Fibroblast of peridontal ligament (primary cell): ENCODE results near the gene NFE2L1.
"Not testable (repeated sequence)": the region's sequence is repeated elsewhere in the genome, so short reads cannot be mapped to it uniquely, and the experiment has no call there.

Experiments used
- DNase-seq: peaks from one replicate; pipeline ENCODE4 v3.0.0-alpha.2; 2010; ENCODE audit errors: extremely low read depth

The NFE2L1 gene

GRCh38 chr17:48024149-48025039, 23.8 kb upstream of the NFE2L1 start:
- DNase-seq: no peak

DNA sequence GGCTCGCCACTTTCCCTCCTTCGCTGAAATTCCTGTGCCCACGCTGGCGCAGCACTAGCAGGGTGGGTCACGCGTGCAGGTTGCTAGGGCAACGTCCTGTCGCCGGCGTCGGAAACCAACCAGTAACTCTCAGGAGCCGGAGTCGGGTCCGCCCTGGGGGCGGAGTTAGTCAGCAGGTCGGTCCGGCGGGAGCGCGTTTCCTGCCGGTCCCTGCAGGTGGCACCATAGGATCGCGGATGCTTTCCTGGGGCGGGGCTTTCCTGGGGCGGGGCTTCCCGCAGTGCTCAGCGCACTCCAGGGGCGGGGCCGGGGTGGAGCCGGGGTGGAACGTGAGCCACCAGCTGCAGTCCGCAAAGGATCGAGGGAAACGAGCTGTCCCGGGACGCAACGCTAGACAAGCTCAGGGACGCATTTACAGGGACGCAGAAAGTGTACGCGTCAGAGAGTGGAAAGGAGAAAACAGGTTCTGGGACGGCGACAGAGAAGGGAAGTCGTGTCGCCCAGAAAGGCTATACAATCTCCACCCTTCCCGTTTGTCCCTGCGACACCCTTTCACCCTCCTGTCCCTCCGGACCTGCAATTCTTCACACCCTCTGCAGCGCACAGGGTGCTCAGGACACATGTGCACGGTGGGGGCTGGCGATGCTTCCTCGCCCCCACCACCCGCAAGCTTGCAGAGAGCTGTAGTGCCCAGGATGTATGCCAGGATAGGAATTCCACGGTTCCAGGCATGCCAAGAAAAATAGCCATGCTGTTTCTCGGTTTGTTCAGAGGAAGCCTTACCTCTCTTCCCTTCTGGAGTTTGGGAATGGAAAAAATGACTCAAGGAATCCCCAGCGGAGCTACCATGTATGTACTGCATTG, 22.9 kb upstream of the NFE2L1 start:
- DNase-seq: peak; percentile 95

DNA sequence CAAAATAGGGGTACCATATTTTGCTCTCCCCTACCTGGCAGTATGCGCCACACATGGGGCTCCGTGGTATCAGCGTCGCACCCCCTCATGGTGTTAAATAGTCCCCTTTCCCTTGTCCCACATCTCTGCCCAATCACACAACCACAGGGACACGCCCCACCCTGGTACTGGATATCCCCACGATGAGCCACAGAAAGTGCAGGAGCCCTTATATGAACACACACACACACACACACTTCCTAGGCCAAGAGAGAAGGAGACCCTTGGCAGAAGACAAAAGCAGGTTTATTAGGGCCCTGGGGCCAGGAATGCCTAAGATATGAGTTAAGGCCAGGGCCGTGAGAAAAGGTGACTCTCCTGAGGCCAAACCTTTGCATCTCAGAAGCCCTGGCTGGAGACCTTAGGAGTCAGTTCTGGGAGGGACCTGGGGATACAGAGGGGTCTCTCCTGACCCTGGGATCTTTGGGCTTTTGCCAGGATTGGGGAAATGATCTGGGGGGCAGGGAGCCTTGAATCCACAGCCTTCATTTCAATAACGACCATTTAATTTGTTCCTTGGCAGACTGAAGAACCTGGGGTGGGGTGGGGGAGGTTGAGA, 22.2 kb upstream of the NFE2L1 start:
- DNase-seq: no peak

DNA sequence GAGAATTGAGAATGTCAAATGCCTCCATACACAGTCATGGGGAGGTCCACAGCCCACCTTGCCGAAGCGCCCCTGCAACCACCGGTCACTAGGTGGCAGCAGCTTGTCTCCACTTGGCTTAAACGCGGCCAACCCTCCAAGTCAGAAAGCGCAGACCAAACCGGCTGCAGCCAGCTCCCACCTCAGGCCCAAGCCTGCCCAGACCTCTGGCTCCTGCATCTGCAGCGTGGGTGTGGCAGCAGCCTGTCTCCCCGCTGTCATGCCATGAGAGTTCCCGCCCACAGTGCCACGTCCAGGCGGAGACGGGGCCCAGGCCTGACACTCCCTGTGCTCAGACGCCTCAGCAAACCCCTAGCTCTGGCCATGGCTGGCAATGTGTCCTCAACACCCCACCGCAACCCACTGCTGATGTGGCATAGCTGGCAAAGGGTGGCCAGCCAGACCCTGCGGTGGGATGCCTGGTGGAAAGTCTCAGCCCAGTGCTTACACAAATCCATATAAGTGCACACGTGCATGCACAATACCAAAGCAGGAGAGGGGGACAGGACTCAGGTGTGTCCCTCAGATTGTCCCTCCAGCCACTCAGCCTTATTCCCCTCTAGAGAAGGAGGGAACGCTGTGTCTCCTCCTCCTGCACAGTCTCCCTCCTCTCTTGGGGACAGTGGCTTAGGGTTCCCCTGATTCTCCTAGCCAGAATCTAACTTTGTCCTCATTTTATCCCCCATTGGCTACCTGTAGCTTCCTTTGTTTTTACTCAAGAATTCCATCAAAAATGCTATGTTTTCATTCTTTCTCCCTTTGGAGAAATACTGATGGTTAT, 21.4 kb upstream of the NFE2L1 start:
- peak; percentile 89 for DNase-seq

DNA sequence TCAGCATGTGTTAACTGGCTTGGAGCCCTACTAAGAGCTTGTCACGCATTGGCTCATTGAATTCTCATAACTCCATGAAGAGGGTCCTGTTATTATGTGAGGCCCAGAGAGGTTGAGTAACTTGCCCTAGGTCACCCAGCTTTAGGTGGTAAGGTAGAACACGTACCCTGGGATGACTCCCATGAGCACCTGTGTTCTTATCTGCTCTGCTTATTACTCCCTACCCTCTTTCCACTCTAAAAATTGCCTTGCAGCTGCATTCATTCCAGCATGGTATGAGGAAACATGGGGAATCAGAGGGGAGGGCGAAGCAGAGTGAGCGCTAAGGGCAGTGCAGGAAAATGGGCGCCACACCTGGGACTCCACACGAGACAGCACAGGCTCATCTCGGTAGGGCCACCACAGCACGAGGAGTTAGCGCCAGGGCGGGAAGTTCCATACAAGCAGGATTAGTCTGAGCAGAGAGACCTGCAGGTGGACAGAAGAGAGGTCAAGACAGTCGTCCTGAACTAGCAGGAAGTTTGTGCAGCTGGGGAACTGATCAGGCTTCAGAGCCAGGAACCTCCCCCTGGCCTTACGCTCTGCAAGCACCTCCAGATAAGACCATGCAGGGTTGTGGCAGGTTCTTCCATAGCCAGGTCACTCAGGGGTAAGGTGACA, 20.7 kb upstream of the NFE2L1 start:
- no peak for DNase-seq

DNA sequence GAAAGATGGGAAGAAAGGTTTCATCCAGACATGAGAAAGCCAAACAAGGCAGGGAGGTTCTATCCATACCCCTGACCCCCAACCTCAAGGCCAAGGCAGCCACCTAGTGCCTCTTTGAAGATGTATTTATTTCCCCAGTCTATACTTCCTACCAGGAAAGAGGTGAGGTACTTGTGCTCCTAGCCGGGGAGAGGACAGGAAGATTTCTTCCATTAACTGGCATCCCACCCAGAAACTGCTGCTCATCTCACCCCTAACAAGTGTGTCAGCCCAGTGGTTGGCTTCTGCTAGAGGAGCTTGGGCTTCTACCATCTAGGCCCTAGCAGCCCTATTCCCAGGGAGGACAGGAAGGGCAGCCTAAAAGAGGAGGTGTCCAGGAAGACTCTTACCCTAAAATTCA, 19.4 kb upstream of the NFE2L1 start:
- DNase-seq: no peak

DNA sequence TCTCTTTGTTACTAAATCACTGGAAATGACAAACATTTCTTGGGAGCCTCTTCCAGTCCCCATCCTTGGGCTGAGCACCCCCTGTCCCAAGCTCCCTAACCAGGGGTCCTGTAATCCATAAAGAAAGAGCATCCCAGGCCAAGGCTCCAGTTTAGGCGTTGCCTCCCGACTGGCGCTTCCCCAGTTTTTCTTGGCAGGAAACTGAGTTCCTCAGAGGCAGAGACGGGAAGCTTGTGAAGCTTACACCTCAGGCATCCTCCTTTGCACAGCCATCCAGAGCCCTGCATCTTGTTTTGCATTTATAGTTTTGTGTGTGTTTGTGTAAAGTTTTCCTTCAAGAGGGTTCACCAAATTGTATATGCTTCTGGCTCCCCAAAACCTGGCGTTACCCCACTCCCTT, 17.6 kb upstream of the NFE2L1 start:
- no peak for DNase-seq

GRCh38 chr17:48031966-48032365, 16.2 kb upstream of the NFE2L1 start:
- DNase-seq: no peak

DNA sequence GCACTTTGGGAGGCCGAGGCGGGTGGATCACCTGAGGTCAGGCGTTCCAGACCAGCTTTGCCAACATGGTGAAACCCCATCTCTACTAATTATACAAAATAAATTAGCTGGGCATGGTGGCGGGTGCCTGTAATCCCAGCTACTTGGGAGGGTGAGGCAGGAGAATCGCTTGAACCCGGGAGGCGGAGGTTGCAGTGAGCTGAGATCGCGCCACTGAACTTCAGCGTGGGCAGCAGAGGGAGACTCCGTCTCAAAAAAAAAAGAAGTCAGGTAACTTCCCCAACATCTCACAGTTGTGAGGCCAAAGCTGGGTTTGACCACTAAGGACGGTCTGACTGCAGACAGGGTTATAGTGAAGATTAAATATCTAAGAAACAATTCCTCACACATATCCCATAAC, 13.4 kb upstream of the NFE2L1 start:
- not testable (repeated sequence) for DNase-seq

DNA sequence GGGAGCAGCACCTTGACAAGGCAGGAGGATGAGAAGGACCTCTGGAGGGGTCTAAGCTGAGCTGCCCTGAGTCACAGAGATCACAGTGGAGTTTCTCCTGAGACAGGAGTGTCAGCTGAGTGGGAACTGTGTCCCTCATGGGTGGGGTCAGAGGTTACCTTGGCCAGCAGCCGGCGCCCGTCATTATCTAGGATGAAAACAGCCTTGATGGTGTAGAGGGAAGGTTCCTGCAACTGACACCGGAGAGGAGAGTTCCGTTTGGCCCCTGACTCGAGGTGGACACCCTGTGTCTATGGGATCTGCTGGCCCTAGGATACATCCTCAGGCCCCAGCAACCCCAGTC, 11.5 kb upstream of the NFE2L1 start:
- DNase-seq: no peak

DNA sequence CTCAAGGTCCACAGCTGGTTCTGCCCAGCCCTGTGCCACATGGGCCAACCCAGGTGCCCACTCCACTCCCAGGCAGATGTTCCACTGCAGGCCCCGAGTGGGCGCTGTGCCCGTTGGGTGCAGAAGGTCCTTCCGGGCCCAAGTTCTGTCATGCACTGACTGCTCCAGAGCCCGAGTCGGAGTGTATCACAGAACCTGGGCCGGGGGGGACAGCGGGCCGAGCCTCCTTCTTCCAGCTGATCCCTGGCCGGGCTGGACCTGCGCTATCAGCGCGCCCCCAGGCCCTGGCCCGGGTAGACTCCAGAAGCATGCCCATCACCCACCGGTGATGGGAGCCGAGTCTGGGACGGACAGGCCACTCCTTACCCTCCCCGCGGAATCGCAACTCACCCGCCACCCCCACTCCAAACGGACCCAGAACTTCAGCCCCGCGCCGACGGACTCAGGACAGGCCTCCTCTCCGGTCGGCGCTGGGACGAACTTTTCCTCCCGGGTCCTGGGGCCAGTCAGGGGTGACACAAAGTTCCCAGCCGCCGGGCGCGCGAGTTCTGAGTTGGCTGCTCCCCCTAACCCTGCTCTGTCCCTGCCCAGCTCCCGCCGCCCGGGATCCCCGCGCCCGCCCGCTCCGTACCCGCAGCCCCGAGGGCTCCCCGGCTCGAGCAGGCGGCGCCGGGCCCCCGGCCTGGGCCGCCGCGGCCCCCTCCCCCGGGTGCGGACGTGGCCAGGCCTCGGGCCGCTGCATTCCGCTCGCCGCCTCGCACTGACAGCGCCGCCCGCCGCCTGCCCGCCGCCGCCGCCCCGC, 10.9 kb upstream of the NFE2L1 start, which contains the start of gene COPZ2:
Gene COPZ2 (minus strand): TSS at position 762 of the 802 bp plus-strand sequence. CDS start 20 bp downstream, at position 742.
- DNase-seq: peak; percentile 58

- no peak for DNase-seq
These were observed 10.3 kb upstream of the NFE2L1 start for GRCh38 chr17:48037838-48038323.

- no peak for DNase-seq
These were observed 9.5 kb upstream of the NFE2L1 start for GRCh38 chr17:48038687-48039086.

DNA sequence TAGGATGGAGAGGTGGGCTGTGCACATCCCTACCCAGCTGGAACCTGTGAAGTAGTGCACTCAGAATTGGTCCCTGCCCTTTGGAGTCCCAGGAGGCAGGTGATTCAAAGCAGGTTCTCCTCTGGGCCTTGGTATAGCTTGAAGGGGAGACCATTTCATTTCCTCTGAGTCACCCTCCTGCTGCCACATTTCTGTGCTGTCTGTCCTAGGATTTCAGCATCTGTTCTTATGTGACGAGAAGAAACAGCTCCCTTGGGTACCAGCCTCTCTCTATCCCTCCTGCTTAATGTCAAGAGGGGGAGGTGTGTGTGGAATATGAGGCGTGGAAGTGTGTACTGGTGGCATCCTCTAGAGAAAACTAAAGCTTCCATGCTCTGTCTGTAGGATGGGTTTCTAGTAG, 5.0 kb upstream of the NFE2L1 start:
- no peak for DNase-seq

- DNase-seq: no peak
These were observed 3.3 kb upstream of the NFE2L1 start for GRCh38 chr17:48044851-48045250.

GRCh38 chr17:48045316-48046001, 2.7 kb upstream of the NFE2L1 start:
- peak; percentile 49 for DNase-seq

DNA sequence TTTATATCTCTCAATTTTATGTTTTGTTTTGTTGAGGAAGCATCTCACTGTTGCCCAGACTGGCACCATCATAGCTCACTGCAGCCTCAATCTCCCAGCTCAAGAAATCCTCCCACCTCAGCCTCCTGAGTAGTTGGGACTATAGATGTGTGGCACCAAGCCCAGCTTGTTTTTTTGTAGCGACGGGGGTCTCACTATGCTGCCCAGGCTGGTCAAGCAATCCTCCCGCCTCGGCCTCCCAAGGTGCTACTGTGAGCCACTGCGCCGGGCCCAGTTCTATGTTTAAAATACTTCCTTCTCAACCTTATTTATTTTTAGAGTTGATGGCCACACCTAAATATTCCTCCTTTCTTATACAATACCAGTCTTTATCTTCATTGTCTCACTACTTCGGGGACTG, 1.9 kb upstream of the NFE2L1 start:
- no peak for DNase-seq

DNA sequence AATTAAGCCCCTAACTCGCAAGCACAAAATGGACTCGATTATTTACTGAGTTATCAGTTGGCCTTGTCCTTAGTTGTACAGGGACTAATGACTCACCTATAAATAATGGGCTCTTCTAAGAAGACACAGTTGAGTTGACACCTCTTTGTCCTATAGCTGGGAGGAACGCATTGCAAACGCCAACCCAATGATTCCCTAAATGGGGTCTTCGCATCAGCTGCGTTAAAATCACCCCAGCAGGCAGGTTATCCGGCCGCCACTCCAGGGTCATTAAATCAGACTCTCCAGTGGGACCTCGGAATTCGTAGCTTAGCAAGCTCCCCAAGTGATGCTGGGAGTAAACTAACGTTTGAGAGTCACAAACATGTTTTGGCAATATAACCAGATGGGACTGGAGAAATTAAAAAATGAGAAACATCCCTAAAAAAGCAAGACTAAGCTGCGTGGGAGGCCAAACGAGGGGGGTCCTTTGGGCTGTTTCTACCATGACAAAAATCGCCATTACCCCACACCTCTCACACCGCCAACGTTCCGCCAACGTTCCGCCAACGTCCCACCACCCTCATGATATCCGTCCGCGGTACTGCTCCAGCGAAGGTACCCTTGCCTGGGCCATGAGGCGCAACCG, 932 bp upstream of the NFE2L1 start:
- no peak for DNase-seq
